ENCODE results near the gene ACSF3. TPM values are rescaled to one million over a fixed set of nuclear protein-coding genes. Genes with fewer than 3 reads are reported as not detected.
"Not testable (repeated sequence)": the region's sequence is repeated elsewhere in the genome, so short reads cannot be mapped to it uniquely, and the experiment has no call there.

Gene ACSF3
- total RNA-seq, 1 experiment from 2014 or later = 34.0 TPM

GRCh38 chr16:89184677-89184932, 91.0 kb downstream of the ACSF3 start:
- Histone ChIP-seq H2AFZ (no peak overlapping the region), H3K79me2 (ENCODE audit: low read depth) (no peaks in the 10 kb centered on the region), H3K9me2 (ENCODE audit: insufficient read depth) (no peaks in the 10 kb centered on the region), H3K36me3 (ENCODE audit: low read depth) (no peaks in the 10 kb centered on the region), H3K27me3 (ENCODE audit: insufficient read depth, low read depth) (peaks cover 7% of the 10 kb centered on the region; the same call in 1 of the 2 replicates), H3K4me3 (no peak overlapping the region), H3K4me1 (replicated peaks; ENCODE audit: insufficient read depth) (no peaks in the 10 kb centered on the region), H3K27ac (no peak overlapping the region), H3F3A (ENCODE audit: insufficient read depth, low read depth) (peaks cover 4% of the 10 kb centered on the region; the same call in 1 of the 2 replicates), H3K4me2 (no peak overlapping the region), H4K20me1 (ENCODE audit: insufficient read depth) (no peaks in the 10 kb centered on the region; the same call in 1 of the 2 replicates), H3K9me3 (ENCODE audit: insufficient read depth, low read depth) (no peaks in the 10 kb centered on the region)
- BruUV-seq (replicated peaks) = no TSS peak
- DNase-seq = no peak
- TF ChIP-seq EZH2 (IDR thresholded peaks at IDR 0.05; ENCODE audit: low read depth) (no peak), CTCF (conservative IDR thresholded peaks at IDR 0.05) (no peak)
- ChIA-PET POLR2A (ENCODE audit: unreplicated experiment) (no interaction called here), CTCF (no interaction called here)
- intact Hi-C loops (cut with micrococcal nuclease; ENCODE audit: unreplicated experiment) = no loop called here

- no peak for TF ChIP-seq EZH2 (IDR thresholded peaks at IDR 0.05; ENCODE audit: low read depth)
- TF ChIP-seq CTCF (conservative IDR thresholded peaks at IDR 0.05) = no peak
- Histone ChIP-seq H3K27ac (no peak overlapping the region), H3K4me3 (no peak overlapping the region), H4K20me1 (ENCODE audit: insufficient read depth) (no peaks in the 10 kb centered on the region), H3K4me2 (no peak overlapping the region), H3F3A (ENCODE audit: insufficient read depth, low read depth) (peaks cover 9% of the 10 kb centered on the region; the same call in 1 of the 2 replicates), H3K9me2 (ENCODE audit: insufficient read depth) (no peaks in the 10 kb centered on the region), H3K4me1 (replicated peaks; ENCODE audit: insufficient read depth) (no peaks in the 10 kb centered on the region), H3K9me3 (ENCODE audit: insufficient read depth, low read depth) (no peaks in the 10 kb centered on the region), H2AFZ (no peak overlapping the region), H3K27me3 (ENCODE audit: insufficient read depth, low read depth) (peaks cover 7% of the 10 kb centered on the region; the same call in 1 of the 2 replicates), H3K79me2 (ENCODE audit: low read depth) (no peaks in the 10 kb centered on the region), H3K36me3 (ENCODE audit: low read depth) (no peaks in the 10 kb centered on the region)
- intact Hi-C loops (cut with micrococcal nuclease; ENCODE audit: unreplicated experiment) = no loop called here
- ChIA-PET CTCF (no interaction called here), POLR2A (ENCODE audit: unreplicated experiment) (no interaction called here)
- no TSS peak for BruUV-seq (replicated peaks)
- no peak for DNase-seq
Observed at GRCh38 chr16:89184933-89185794, 91.5 kb downstream of the ACSF3 start.

GRCh38 chr16:89185887-89186592, 92.4 kb downstream of the ACSF3 start:
- H3K9me2 ChIP-seq (ENCODE audit: insufficient read depth); DNase-seq; H4K20me1 ChIP-seq (ENCODE audit: insufficient read depth); H3K27ac ChIP-seq; H3K36me3 ChIP-seq (ENCODE audit: low read depth); H3K4me2 ChIP-seq; BruUV-seq (replicated peaks); H2AFZ ChIP-seq; intact Hi-C loops (cut with micrococcal nuclease; ENCODE audit: unreplicated experiment); H3K4me1 ChIP-seq (replicated peaks; ENCODE audit: insufficient read depth); H3K79me2 ChIP-seq (ENCODE audit: low read depth); CTCF ChIA-PET; H3K4me3 ChIP-seq; POLR2A ChIA-PET (ENCODE audit: unreplicated experiment); H3K27me3 ChIP-seq (ENCODE audit: insufficient read depth, low read depth); H3K9me3 ChIP-seq (ENCODE audit: insufficient read depth, low read depth): not testable (repeated sequence)
- peaks cover 18% of the 10 kb centered on the region; the same call in 1 of the 2 replicates for H3F3A ChIP-seq (ENCODE audit: insufficient read depth, low read depth)

- H3K9me2 ChIP-seq (ENCODE audit: insufficient read depth); H3K4me1 ChIP-seq (replicated peaks; ENCODE audit: insufficient read depth); POLR2A ChIA-PET (ENCODE audit: unreplicated experiment); DNase-seq; CTCF ChIA-PET; H3K4me3 ChIP-seq; H3K4me2 ChIP-seq; H3K9me3 ChIP-seq (ENCODE audit: insufficient read depth, low read depth); intact Hi-C loops (cut with micrococcal nuclease; ENCODE audit: unreplicated experiment); H3K79me2 ChIP-seq (ENCODE audit: low read depth); H3K27me3 ChIP-seq (ENCODE audit: insufficient read depth, low read depth); BruUV-seq (replicated peaks); H2AFZ ChIP-seq; H4K20me1 ChIP-seq (ENCODE audit: insufficient read depth); H3K36me3 ChIP-seq (ENCODE audit: low read depth); H3K27ac ChIP-seq: not testable (repeated sequence)
- H3F3A ChIP-seq (ENCODE audit: insufficient read depth, low read depth) = peaks cover 20% of the 10 kb centered on the region; the same call in 1 of the 2 replicates
Observed at GRCh38 chr16:89186593-89187031, 93.0 kb downstream of the ACSF3 start.

Data from PC-9 (cell line).